Measurements from ENCODE around the gene PDE4D. TPM values are rescaled to one million over a fixed set of nuclear protein-coding genes. Genes with fewer than 3 reads are reported as not detected.

The PDE4D gene
- total RNA-seq, 1 experiment from 2014 or later = 32.5 TPM

DNA sequence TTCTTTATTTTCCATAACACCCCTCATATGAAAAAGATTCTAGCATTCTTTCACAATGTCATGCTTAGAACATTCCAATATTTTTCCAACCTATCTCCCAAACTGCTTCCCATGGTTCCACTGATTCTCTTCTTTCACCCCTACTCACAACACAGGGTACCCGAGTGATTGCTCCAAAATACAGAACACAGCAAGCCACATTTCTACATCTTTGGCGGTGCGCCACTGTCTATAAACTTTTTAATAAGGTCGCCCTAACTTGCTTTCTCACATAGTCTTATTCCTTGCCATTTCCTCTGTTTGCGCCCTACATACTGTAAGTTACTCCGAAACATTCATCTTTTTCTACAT lies 793.6 kb downstream of the PDE4D start:
- no peaks in the 10 kb centered on the region for H3K9me3 ChIP-seq (replicated peaks)
- no peaks in the 10 kb centered on the region for H3K27me3 ChIP-seq
- no peaks in the 10 kb centered on the region for H3K36me3 ChIP-seq
- H3K4me1 ChIP-seq = peaks cover 23% of the 10 kb centered on the region
- no peak overlapping the region for H3K27ac ChIP-seq
- no peak overlapping the region for H3K4me3 ChIP-seq
- DNase-seq = no peak

DNA sequence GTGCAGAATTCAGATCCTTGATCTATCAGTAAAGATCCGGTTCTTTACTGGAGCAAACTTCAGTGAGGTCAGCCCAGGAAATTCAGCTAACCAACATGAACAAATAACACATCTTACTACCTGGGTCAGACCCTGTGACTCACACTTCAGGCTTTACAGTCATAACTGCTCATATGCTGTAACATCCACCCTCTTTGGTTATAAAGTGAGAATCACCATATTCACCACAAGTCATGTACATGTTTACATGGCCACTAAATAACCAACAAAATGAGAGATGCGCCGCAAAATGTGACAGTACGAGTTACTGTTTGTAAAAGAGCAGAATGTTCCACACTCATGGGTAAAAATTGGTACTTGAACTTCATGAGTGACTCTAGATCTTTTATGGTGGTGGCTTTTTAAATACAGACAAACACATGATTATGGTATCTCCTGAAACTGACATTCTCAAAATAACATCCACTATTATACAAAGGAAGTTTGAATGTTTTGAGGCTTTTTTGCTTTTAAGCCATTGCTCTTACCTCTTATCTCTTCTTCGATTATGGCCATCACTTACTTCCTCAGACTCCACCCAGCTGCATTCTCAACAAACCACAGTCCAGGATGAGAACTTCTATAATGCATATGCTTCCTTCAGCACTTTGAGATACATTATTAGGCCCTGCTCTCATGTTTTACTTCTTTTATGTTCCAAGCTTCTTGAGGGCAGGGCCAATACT lies 794.1 kb downstream of the PDE4D start:
- peaks cover 22% of the 10 kb centered on the region for H3K4me1 ChIP-seq
- H3K27ac ChIP-seq = no peak overlapping the region
- H3K9me3 ChIP-seq (replicated peaks) = no peaks in the 10 kb centered on the region
- H3K27me3 ChIP-seq = no peaks in the 10 kb centered on the region
- no peak for DNase-seq
- no peaks in the 10 kb centered on the region for H3K36me3 ChIP-seq
- no peak overlapping the region for H3K4me3 ChIP-seq

DNA sequence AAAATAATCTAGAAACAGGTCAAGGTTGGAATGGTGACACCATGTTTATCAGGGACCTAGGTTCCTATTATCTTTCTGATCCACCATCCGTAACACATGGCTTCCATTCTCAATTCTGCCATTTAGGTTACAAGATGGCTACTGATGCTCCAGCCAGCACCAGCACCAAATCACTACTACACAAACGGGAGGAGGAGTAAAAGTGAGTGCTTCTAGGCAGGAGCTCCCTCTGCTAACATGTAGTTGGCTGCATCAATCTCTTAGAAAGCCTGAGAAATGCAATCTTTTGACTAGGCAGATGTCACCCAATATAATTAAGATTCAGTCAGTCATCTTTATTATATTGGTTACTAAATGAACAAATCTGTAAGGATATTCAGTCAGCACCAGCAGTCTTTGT lies 794.8 kb downstream of the PDE4D start:
- no peak for DNase-seq
- peaks cover 16% of the 10 kb centered on the region for H3K4me1 ChIP-seq
- no peaks in the 10 kb centered on the region for H3K36me3 ChIP-seq
- no peak overlapping the region for H3K4me3 ChIP-seq
- no peaks in the 10 kb centered on the region for H3K27me3 ChIP-seq
- no peak overlapping the region for H3K27ac ChIP-seq
- no peaks in the 10 kb centered on the region for H3K9me3 ChIP-seq (replicated peaks)

DNA sequence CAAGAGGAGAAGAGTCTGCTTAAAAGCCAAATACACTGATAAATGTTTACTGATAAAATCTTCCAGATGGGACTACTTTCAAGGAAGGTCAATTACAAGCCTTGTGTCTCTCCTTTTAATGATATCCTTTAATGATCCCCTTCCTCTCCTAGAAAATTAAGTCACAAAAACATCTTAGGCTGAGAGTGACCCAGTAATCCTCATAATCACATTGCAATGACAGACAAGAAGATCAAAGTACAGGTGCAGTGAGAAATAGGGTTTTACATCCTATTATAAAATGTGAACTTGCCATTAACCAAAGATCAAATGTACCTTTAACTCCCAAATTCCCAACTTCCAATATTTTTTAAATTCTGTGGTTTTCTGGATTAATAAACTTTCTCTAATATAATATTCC lies 795.8 kb downstream of the PDE4D start:
- no peaks in the 10 kb centered on the region for H3K36me3 ChIP-seq
- peaks cover 6% of the 10 kb centered on the region for H3K4me1 ChIP-seq
- no peaks in the 10 kb centered on the region for H3K9me3 ChIP-seq (replicated peaks)
- no peaks in the 10 kb centered on the region for H3K27me3 ChIP-seq
- H3K4me3 ChIP-seq = no peak overlapping the region
- no peak for DNase-seq
- H3K27ac ChIP-seq = no peak overlapping the region

DNA sequence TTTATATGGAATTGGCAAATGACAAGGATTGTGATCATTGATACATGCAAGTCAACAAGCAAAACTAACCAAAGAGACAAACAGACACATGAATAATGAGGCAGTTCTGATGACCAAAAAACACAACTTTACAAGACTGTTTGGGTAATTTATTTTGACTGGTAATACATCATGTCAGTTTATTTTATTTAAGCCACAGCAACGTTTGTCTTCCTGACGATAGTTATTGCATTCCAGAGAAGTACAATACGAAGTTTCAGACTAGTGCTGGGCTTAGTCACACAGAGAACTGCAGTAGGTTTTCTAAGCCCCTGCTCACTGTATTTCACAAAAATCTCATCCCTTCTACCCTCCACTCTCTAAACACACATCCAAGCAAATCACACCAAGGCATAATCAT lies 796.4 kb downstream of the PDE4D start:
- DNase-seq = no peak
- Histone ChIP-seq H3K27me3 (no peaks in the 10 kb centered on the region), H3K4me1 (0 out of 2 replicates have a peak, but pooled peaks cover 6% of the 10 kb centered on the region), H3K27ac (no peak overlapping the region), H3K9me3 (replicated peaks) (no peaks in the 10 kb centered on the region), H3K36me3 (no peaks in the 10 kb centered on the region), H3K4me3 (no peak overlapping the region)

DNA sequence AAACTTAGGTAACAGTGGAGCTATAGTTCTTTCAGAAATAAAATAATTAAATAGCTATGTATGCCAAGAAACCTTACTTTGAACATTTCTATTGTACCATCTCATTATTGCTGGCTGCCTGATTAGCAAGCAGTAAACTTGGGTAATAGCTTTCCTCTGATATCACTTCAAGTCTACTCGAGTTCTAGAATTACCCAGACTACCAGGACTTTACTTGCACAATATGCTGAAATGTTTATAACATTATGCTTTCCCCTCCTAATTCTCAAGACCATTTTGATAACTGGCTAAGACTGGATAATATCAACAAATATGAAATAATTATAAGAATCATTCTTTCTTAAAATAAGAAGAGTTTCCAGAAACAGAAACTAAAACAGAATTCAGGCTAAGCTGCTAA lies 798.0 kb downstream of the PDE4D start:
- DNase-seq = no peak
- H3K27me3 ChIP-seq = no peaks in the 10 kb centered on the region
- no peak overlapping the region for H3K4me3 ChIP-seq
- H3K9me3 ChIP-seq (replicated peaks) = no peaks in the 10 kb centered on the region
- no peak overlapping the region for H3K27ac ChIP-seq
- H3K36me3 ChIP-seq = no peaks in the 10 kb centered on the region
- H3K4me1 ChIP-seq = 0 out of 2 replicates have a peak, but pooled peaks cover 6% of the 10 kb centered on the region

DNA sequence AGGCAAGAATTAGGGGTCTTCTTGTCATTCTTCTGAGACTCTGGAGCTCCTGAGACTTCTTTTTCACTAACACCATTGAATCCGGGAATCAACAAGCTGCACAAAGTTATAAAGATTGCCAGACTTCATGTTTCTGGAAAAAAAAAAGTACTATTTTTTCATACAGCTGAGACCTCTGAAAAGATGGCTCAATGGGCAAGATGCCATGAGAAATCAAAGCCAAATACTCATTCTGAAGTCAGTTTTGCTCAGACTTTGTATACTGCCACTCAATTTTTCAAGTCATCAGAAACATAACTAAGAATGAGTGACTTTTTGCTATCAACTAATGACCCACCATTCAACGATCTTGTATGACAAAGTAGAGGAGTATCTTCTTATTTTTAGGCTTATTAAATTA lies 798.7 kb downstream of the PDE4D start:
- H3K27ac ChIP-seq = no peak overlapping the region
- DNase-seq = no peak
- 0 out of 2 replicates have a peak, but pooled peaks cover 6% of the 10 kb centered on the region for H3K4me1 ChIP-seq
- H3K36me3 ChIP-seq = no peaks in the 10 kb centered on the region
- no peak overlapping the region for H3K4me3 ChIP-seq
- no peaks in the 10 kb centered on the region for H3K27me3 ChIP-seq
- no peaks in the 10 kb centered on the region for H3K9me3 ChIP-seq (replicated peaks)

DNA sequence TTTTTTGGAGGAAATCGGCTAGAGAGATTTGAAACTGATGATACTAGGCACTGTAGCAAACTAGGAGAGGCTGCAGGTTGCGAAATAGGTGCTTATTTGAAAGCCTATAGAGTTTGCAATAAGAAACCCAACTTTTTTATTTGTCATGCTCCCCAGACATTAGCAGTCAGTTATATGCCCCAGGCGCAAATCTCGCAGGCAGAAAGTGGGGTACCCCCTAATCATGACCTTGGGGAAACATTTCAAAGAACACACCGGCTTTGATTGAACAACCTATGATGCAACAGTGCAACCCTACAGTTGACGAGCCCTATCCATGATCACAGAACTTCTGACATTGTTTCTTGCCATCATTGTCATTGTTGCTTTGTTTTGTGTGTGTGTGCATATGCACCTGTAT lies 800.2 kb downstream of the PDE4D start:
- H3K4me1 ChIP-seq = no peaks in the 10 kb centered on the region
- no peak for DNase-seq
- H3K36me3 ChIP-seq = no peaks in the 10 kb centered on the region
- no peak overlapping the region for H3K27ac ChIP-seq
- no peaks in the 10 kb centered on the region for H3K27me3 ChIP-seq
- H3K9me3 ChIP-seq (replicated peaks) = no peaks in the 10 kb centered on the region
- no peak overlapping the region for H3K4me3 ChIP-seq

DNA sequence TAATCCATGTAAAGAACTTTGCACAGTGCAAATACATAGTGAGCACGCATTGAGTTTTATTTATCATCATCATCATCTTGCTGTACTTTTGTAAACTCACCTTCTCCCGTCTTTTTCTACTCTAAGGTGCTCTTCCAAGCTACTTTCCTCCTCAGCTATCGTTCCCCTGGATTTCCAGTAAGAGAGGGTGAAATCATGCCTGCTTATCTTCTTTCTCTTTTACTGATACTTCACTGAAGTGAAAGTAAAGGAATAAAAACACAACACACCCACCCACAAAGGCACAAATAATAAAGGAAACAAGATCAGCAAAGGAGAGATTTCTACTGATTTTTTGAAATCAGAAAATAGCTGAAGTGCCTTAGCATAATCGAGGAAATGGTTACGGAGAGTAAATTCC lies 800.8 kb downstream of the PDE4D start:
- Histone ChIP-seq H3K4me3 (no peak overlapping the region), H3K4me1 (no peaks in the 10 kb centered on the region), H3K36me3 (no peaks in the 10 kb centered on the region), H3K27ac (no peak overlapping the region), H3K27me3 (no peaks in the 10 kb centered on the region), H3K9me3 (replicated peaks) (no peaks in the 10 kb centered on the region)
- no peak for DNase-seq

DNA sequence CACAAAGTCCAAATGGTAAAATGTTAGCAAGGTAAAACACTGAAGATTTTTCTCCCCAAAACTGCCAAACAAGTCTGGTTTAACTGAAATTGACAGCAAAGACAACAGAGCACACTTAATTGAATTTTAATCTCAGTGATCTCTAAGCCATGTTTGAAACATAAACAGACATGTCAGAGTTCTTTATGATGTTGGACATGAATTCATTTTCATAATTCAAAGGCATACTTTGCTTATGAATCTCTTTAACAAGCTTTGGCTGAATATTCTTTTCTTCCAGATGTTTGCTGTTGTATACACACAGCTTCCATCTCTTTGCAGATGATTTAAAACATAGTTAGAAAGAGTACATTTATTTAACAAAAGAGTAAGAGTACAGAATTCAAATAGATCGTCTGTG lies 801.6 kb downstream of the PDE4D start:
- no peak overlapping the region for H3K27ac ChIP-seq
- no peaks in the 10 kb centered on the region for H3K36me3 ChIP-seq
- no peak overlapping the region for H3K4me3 ChIP-seq
- no peaks in the 10 kb centered on the region for H3K4me1 ChIP-seq
- no peaks in the 10 kb centered on the region for H3K27me3 ChIP-seq
- H3K9me3 ChIP-seq (replicated peaks) = no peaks in the 10 kb centered on the region
- DNase-seq = no peak

DNA sequence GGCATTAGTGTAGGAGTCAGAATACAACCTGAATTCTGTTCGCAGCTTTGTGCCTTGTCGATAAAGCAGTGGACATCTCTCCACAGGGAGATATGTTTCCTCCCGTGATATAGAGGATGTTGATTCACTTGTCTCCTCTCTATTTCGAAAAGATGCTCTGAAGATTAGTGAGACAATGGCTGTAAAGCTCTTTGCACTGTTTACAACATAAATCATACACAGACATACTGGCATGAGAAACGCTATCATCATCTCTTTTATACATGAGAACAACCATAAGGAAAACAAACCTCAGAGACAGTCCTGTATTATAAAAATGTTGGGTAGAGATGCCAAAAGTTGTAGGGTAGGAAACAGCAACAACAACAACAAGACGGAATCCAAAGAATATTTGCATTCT lies 803.2 kb downstream of the PDE4D start:
- Histone ChIP-seq H3K4me1 (no peaks in the 10 kb centered on the region), H3K4me3 (no peak overlapping the region), H3K36me3 (no peaks in the 10 kb centered on the region), H3K27ac (no peak overlapping the region), H3K9me3 (replicated peaks) (no peaks in the 10 kb centered on the region), H3K27me3 (no peaks in the 10 kb centered on the region)
- DNase-seq = no peak

DNA sequence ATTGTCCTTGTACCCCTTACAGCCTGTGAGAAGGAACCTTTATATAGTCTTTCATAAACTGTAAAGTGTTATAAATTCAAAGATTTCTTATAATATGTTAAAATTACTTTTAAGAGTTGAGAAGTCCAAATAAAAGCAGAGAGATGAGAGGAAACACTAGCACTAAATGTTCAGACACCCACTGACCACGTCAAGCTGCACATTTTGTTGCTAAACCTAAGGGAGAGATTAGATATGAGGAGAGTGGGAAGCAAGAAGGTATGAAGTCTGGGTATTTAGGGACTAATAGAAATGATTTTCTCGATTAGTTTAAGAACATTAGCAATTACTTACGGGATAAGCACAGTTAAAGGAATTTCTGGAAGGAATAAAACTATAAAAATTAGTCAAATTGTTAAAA lies 803.8 kb downstream of the PDE4D start:
- Histone ChIP-seq H3K9me3 (replicated peaks) (no peaks in the 10 kb centered on the region), H3K27ac (no peak overlapping the region), H3K4me3 (no peak overlapping the region), H3K36me3 (no peaks in the 10 kb centered on the region), H3K27me3 (no peaks in the 10 kb centered on the region), H3K4me1 (no peaks in the 10 kb centered on the region)
- no peak for DNase-seq

DNA sequence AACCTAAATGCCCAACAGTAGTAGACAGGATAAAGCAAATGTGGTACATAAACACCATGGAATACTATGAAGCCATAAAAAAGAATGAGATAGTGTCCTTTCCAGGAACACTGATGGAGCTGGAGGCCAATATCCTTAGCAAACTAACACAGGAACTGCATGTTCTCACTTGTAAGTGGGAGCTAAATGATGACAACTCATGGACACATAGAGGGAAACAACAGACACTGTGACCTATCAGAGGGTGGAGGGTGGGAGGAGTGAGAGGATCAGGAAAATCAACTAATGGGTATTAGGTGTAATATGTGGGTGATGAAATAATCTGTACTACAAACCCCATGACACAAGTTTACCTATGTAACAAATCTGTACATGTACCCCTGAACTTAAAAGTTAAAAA lies 805.0 kb downstream of the PDE4D start:
- Histone ChIP-seq H3K4me1 (no peaks in the 10 kb centered on the region), H3K36me3 (no peaks in the 10 kb centered on the region), H3K9me3 (replicated peaks) (no peaks in the 10 kb centered on the region), H3K27me3 (no peaks in the 10 kb centered on the region), H3K27ac (no peak overlapping the region), H3K4me3 (no peak overlapping the region)
- no peak for DNase-seq

DNA sequence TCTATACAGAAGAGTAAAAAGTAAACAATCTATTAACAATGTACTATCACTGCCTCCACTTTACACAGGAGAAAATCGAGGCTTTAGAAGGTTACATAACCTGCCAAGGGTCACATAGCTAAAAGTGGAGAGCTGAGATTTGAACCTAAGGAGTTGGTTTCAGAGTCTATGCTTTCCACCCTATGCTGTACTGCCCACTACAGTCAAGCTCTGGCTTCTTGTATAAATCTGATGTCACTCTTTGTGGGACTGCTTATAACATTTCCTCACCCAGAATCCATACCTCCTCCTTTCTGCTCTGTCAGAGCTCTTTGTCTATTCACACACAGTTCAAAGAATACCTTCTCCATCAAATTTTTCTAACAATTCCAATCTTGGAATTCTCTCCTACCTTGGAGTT lies 807.5 kb downstream of the PDE4D start:
- no peak overlapping the region for H3K4me3 ChIP-seq
- H3K27me3 ChIP-seq = no peaks in the 10 kb centered on the region
- H3K36me3 ChIP-seq = no peaks in the 10 kb centered on the region

DNA sequence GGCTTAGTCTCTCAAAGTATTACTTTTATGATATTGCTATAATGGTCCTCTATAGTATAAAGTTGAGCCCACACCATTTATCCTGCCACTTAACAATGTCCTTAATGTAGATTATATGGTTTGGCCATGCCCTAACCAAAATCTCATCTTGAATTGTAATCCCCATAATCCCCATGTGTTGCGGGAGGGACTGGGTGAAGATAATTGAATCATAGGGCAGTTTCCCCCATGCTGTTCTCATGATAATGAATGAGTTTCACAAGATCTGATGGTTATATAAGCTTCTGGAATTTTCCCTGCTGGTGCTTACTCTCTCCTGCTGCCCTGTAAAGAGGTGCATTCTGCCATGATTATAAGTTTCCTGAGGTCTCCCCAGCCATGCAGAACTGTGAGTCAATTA lies 811.8 kb downstream of the PDE4D start:
- Histone ChIP-seq H3K36me3 (no peaks in the 10 kb centered on the region), H3K27me3 (no peaks in the 10 kb centered on the region), H3K4me3 (no peak overlapping the region), H3K4me1 (peaks cover 9% of the 10 kb centered on the region), H3K27ac (no peak overlapping the region), H3K9me3 (replicated peaks) (no peaks in the 10 kb centered on the region)
- no peak for DNase-seq

More for the DNA sequence above, 807.5 kb downstream of the PDE4D start:
- no peaks in the 10 kb centered on the region for H3K4me1 ChIP-seq
- DNase-seq = no peak
- H3K9me3 ChIP-seq (replicated peaks) = no peaks in the 10 kb centered on the region
- no peak overlapping the region for H3K27ac ChIP-seq

Measured in SJCRH30 (cell line).